Thyroid gland (tissue), 4 donors: ENCODE measurements around the gene DTNBP1.

ENCODE experiments used
- POLR2A ChIP-seq, 2 donors: fragments of 450-650 bp; IDR thresholded peaks; one replicate each; pipeline ENCODE4 v1.6.1; 2017; ENCODE audit warnings: antibody characterized with exemption in 2 of 2, mild to moderate bottlenecking in 2 of 2, moderate library complexity in 1 of 2
- TF ChIP-seq, protein P1 (sequence below), 6 experiments: fragments of 200-600 bp in 3 of 6; fragments of 450-650 bp in 3 of 6; sonication (generic) in 3 of 6; IDR thresholded peaks; one replicate each; pipeline ENCODE4 v1.5.1; 2016 to 2019; ENCODE audit warnings: antibody characterized with exemption in 6 of 6, mild to moderate bottlenecking in 2 of 6, inconsistent platforms in 1 of 6, moderate library complexity in 1 of 6

DNA sequence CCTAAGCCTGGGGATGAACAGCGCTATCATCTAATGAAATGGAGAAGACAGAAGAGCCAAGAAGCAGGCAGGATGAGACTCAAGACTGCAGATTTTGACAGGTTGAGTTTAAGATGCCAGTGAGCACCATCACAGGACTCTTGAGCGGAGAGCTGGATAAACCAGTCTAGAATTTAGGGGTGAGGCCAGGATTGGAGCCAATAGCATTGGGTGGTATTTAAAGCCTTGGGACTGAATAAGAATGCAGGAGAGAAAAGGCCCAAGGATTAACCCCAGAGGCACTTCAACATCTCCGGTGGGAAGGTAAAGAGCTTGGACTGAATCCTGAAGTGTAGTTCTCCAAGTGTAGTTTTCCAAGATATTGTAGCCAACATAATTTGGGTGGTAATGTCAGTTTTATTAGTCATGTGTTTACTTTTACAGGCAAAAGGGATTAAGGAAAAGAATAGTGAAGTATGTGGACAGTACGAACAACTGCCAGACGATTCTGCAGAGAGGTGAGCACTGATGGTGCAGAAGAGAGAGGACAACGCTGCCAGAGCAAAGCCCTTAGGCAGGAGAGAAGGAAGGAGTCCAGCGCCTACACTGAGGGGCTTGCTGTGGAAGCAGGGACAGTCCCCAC is 85.2 kb downstream of the DTNBP1 start:
- TF ChIP-seq, protein P1, sequence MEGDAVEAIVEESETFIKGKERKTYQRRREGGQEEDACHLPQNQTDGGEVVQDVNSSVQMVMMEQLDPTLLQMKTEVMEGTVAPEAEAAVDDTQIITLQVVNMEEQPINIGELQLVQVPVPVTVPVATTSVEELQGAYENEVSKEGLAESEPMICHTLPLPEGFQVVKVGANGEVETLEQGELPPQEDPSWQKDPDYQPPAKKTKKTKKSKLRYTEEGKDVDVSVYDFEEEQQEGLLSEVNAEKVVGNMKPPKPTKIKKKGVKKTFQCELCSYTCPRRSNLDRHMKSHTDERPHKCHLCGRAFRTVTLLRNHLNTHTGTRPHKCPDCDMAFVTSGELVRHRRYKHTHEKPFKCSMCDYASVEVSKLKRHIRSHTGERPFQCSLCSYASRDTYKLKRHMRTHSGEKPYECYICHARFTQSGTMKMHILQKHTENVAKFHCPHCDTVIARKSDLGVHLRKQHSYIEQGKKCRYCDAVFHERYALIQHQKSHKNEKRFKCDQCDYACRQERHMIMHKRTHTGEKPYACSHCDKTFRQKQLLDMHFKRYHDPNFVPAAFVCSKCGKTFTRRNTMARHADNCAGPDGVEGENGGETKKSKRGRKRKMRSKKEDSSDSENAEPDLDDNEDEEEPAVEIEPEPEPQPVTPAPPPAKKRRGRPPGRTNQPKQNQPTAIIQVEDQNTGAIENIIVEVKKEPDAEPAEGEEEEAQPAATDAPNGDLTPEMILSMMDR (IDR thresholded peaks at IDR 0.05): no peak
- no peak for TF ChIP-seq POLR2A (IDR thresholded peaks at IDR 0.05)
